CD4-positive, alpha-beta T cell treated with Interleukin-2 at 100 ng/mL for 4 hours (primary cell): ENCODE data around the gene UBL4A.
"Not testable (repeated sequence)": the region's sequence is repeated elsewhere in the genome, so short reads cannot be mapped to it uniquely, and the experiment has no call there.

ENCODE experiments used
- DNase-seq: peaks from one replicate; pipeline ENCODE4 v3.0.0-alpha.2; 2020; ENCODE audit warnings: low spot score

The UBL4A gene

GRCh38 chrX:154507673-154508383 is 21.4 kb upstream of the UBL4A start:
- DNase-seq, result no peak

GRCh38 chrX:154506483-154507332 is 20.3 kb upstream of the UBL4A start:
- DNase-seq, result no peak

GRCh38 chrX:154505734-154506133 is 19.3 kb upstream of the UBL4A start:
- no peak for DNase-seq

GRCh38 chrX:154502989-154503388 is 16.6 kb upstream of the UBL4A start:
- no peak for DNase-seq

GRCh38 chrX:154502098-154502497 is 15.7 kb upstream of the UBL4A start:
- no peak for DNase-seq

GRCh38 chrX:154501423-154501822 is 15.0 kb upstream of the UBL4A start:
- not testable (repeated sequence) for DNase-seq

GRCh38 chrX:154496591-154497137 is 10.2 kb upstream of the UBL4A start:
- DNase-seq, result not testable (repeated sequence)

- DNase-seq, result no peak
These were observed 9.1 kb upstream of the UBL4A start for GRCh38 chrX:154495472-154495922.

- DNase-seq, result no peak
These were observed 8.3 kb upstream of the UBL4A start for GRCh38 chrX:154494715-154495114.

GRCh38 chrX:154490414-154491083 is 4.1 kb upstream of the UBL4A start, which contains the start of gene SLC10A3:
Gene SLC10A3, minus strand, starts transcription at chrX:154490629. Its CDS starts 1,689 bp downstream, at chrX:154488940.
- DNase-seq, result peak; percentile 92

GRCh38 chrX:154490021-154490413 is 3.6 kb upstream of the UBL4A start:
- peak; percentile 22 for DNase-seq

- DNase-seq, result no peak
These were observed 2.8 kb upstream of the UBL4A start for GRCh38 chrX:154489182-154489581.

GRCh38 chrX:154488336-154489075 is 2.1 kb upstream of the UBL4A start:
- no peak for DNase-seq

GRCh38 chrX:154487518-154488290 is 1.3 kb upstream of the UBL4A start:
- DNase-seq, result no peak

- peak; percentile 19 for DNase-seq
These were observed 391 bp downstream of the UBL4A start for GRCh38 chrX:154486052-154486395.

GRCh38 chrX:154485150-154486051 is 1.0 kb downstream of the UBL4A start:
- DNase-seq, result no peak

GRCh38 chrX:154484255-154485149 is 1.9 kb downstream of the UBL4A start:
- no peak for DNase-seq

GRCh38 chrX:154483325-154483724 is 3.1 kb downstream of the UBL4A start:
- no peak for DNase-seq

- DNase-seq, result no peak
These were observed 3.6 kb downstream of the UBL4A start for GRCh38 chrX:154482786-154483185.
